Naive B cell (primary cell): ENCODE data around the gene KRTAP1-1. TPM values are rescaled to one million over a fixed set of nuclear protein-coding genes. Genes with fewer than 3 reads are reported as not detected.

Experiments
- ATAC-seq, 2 donors: fragments of 150-1000 bp; cut with Tn5 transposase; 2 replicates each; pipeline ENCODE4 v1.10.0; 2021; ENCODE audit warnings: low read depth in 2 of 2, mild to moderate bottlenecking in 2 of 2, moderate library complexity in 2 of 2
- DNase-seq: peaks from one replicate; pipeline ENCODE4 v3.0.0; 2022
- H3K27ac Mint-ChIP-seq, 6 donors: one replicate each; pipeline ENCODE4 v1.8.0; 2020 to 2022; ENCODE audit warnings: mild to moderate bottlenecking in 6 of 6, mixed read lengths in 6 of 6, moderate library complexity in 5 of 6, inconsistent platforms in 2 of 6
- H3K27me3 Mint-ChIP-seq, 3 donors: one replicate each; pipeline ENCODE4 v1.8.0; 2021 to 2022; ENCODE audit warnings: mixed read lengths in 3 of 3, mild to moderate bottlenecking in 1 of 3
- H3K36me3 Mint-ChIP-seq, 2 donors: one replicate each; pipeline ENCODE4 v1.8.0; 2020 to 2022; ENCODE audit warnings: mixed read lengths in 2 of 2, inconsistent platforms in 1 of 2, mild to moderate bottlenecking in 1 of 2
- H3K4me1 Mint-ChIP-seq, 3 donors: one replicate each; pipeline ENCODE4 v1.8.0; 2020 to 2022; ENCODE audit warnings: mixed read lengths in 3 of 3, inconsistent platforms in 1 of 3, mild to moderate bottlenecking in 1 of 3, moderate library complexity in 1 of 3
- H3K4me3 Mint-ChIP-seq, 8 donors: one replicate each; pipeline ENCODE4 v1.8.0; 2020 to 2022; ENCODE audit warnings: mild to moderate bottlenecking in 8 of 8, mixed read lengths in 8 of 8, moderate library complexity in 8 of 8, inconsistent platforms in 2 of 8
- H3K9me3 Mint-ChIP-seq, 7 donors: one replicate each; pipeline ENCODE4 v1.8.0; 2020 to 2022; ENCODE audit warnings: mixed read lengths in 7 of 7, mild to moderate bottlenecking in 5 of 7, inconsistent platforms in 2 of 7, moderate library complexity in 1 of 7
- polyA plus RNA-seq, 6 donors: library from polyadenylated mRNA; unstranded; fragments of 300-500 nt; fragmentation: Illumina TruSeq; gene quantifications; one replicate each; pipeline ENCODE4 v1.2.3, GENCODE V29; 2021; ENCODE audit warnings: low read depth in 6 of 6

The KRTAP1-1 gene
- polyA plus RNA-seq, 6 donors from 2014 or later = not detected

- Mint-ChIP-seq H3K27me3 (peaks cover 42 to 70% (median 56%) of the 10 kb centered on the region in 3 donors), H3K9me3 (peaks cover 0 to 3% (median 0%) of the 10 kb centered on the region in 7 donors), H3K36me3 (no peaks in the 10 kb centered on the region), H3K4me3 (no peak overlapping the region), H3K4me1 (no peaks in the 10 kb centered on the region), H3K27ac (no peak overlapping the region)
- DNase-seq = no peak
- no peak for ATAC-seq
These were observed 43.9 kb downstream of the KRTAP1-1 start for GRCh38 chr17:40997361-40997760.

DNA sequence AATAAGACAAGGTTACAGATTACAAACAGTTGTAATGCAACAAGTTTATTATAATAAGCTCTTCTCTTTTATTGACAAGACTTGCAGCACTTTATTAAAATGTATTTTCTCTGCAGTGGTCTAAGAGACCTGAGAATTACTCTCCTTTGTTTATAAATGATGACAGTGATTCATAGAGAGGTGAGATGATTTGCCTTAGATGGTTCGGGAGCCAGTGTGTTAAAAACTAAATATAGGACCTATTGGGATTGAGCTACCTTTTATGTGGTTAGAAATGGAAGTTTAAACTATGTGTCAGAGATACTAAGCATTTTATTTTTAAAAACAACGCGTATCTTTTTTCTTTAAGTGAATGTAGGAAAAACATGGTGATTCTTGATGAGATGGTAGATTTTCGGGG lies 44.4 kb downstream of the KRTAP1-1 start:
- Mint-ChIP-seq H3K9me3 (peaks cover 0 to 3% (median 0%) of the 10 kb centered on the region in 7 donors), H3K4me1 (no peaks in the 10 kb centered on the region), H3K36me3 (no peaks in the 10 kb centered on the region), H3K4me3 (no peak overlapping the region), H3K27ac (no peak overlapping the region), H3K27me3 (peaks cover 37 to 70% (median 62%) of the 10 kb centered on the region in 3 donors)
- ATAC-seq (no peak), DNase-seq (no peak)

DNA sequence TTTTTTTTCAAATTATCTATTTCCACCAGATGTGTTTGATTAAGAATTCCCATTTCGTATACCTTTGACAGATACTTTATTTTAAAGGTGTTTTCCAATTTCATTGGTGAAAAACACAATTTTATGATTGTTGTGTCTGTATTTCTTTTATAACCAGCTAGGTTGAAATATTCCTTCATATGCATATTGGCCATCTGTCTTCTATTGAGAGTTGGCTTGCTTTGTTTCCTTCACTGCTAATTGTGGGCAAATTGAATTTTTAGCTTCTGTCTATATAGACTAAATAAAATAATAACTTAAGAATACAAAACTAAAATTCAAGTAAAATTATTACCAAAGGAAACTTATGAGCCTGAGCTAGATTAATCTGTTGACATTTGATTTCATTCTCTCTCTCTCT lies 46.1 kb downstream of the KRTAP1-1 start:
- Mint-ChIP-seq H3K27ac (no peak overlapping the region), H3K4me3 (no peak overlapping the region), H3K27me3 (peaks cover 35 to 61% (median 56%) of the 10 kb centered on the region in 3 donors), H3K4me1 (no peaks in the 10 kb centered on the region), H3K9me3 (peaks cover 0 to 8% (median 0%) of the 10 kb centered on the region in 7 donors), H3K36me3 (no peaks in the 10 kb centered on the region)
- no peak for DNase-seq
- ATAC-seq = no peak

DNA sequence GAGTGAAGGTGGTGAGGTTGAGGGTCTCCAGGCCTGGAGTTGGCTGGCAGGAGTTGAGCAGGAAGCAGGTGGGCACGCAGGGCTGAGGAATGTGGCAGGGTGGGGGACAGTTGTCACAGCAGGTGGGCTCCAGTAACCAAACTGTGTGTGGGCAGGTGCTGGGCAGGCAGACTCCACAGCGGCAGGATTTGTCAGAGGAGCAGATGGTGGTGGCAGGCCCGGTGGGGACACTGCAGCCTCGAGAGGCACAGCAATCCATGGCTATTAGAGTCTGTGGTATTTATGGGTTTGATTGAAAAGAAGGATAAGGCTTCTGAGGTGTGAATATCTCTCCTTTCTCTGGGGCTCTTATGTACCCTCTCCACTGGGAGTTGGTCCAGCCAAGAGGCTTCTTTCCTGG lies 47.4 kb downstream of the KRTAP1-1 start, which contains the start of gene KRTAP3-3:
Gene KRTAP3-3 (minus strand): TSS at position 326 of the 400 bp plus-strand sequence. CDS start 67 bp downstream, at position 259.
- ATAC-seq (no peak), DNase-seq (no peak)
- Mint-ChIP-seq H3K4me1 (no peaks in the 10 kb centered on the region), H3K27me3 (peaks cover 35 to 52% (median 46%) of the 10 kb centered on the region in 3 donors), H3K27ac (peak within 1 kb of the TSS in 3 of 6 donors; percentile 6 to 94 (median 37)), H3K4me3 (no peak within 1 kb of the TSS), H3K36me3 (no peaks in the 10 kb centered on the region), H3K9me3 (peaks cover 0 to 5% (median 0%) of the 10 kb centered on the region in 7 donors)

- DNase-seq = no peak
- H3K27me3 Mint-ChIP-seq = peaks cover 35 to 46% (median 42%) of the 10 kb centered on the region in 3 donors
- no peaks in the 10 kb centered on the region for H3K36me3 Mint-ChIP-seq
- H3K4me1 Mint-ChIP-seq = no peaks in the 10 kb centered on the region
- no peak for ATAC-seq
- no peak overlapping the region for H3K27ac Mint-ChIP-seq
- no peak overlapping the region for H3K4me3 Mint-ChIP-seq
- H3K9me3 Mint-ChIP-seq = peaks cover 0 to 5% (median 0%) of the 10 kb centered on the region in 7 donors
These were observed 48.2 kb downstream of the KRTAP1-1 start for GRCh38 chr17:40993084-40993483.

DNA sequence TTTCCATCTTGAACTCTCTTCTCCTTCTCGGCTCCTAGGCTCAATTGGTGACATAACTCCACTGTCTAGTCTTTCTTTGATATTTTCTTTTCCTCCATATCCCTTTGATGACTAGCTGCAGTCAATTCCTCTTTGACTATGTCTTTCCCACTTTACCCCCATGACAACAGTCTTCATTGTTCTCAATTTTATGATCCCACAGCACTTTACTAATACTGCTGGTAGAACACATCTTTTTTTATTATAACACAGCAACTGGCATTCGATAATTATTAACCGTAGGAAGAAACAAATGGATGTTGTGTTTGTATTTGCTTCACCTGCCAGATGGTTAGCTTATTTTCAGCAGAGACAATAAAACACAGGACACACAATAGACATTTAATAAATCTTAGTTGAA lies 48.6 kb downstream of the KRTAP1-1 start:
- ATAC-seq (no peak), DNase-seq (no peak)
- no peak overlapping the region for H3K27ac Mint-ChIP-seq
- no peak overlapping the region for H3K4me3 Mint-ChIP-seq
- peaks cover 0 to 5% (median 0%) of the 10 kb centered on the region in 7 donors for H3K9me3 Mint-ChIP-seq
- H3K27me3 Mint-ChIP-seq = peaks cover 36 to 42% (median 41%) of the 10 kb centered on the region in 3 donors
- no peaks in the 10 kb centered on the region for H3K36me3 Mint-ChIP-seq
- peaks cover 2 to 3% (median 3%) of the 10 kb centered on the region in 3 donors for H3K4me1 Mint-ChIP-seq

Other genes starting within 250 kb of the KRTAP1-1 start
- not detected for gene KRT28, start 241.5 kb downstream of the KRTAP1-1 start, polyA plus RNA-seq
- gene KRT10, start 218.8 kb downstream of the KRTAP1-1 start, polyA plus RNA-seq = 100 to 1,000 TPM; 194 to 275 (median 232) TPM
- gene KRT12, start 174.2 kb downstream of the KRTAP1-1 start, polyA plus RNA-seq = not detected
- not detected for gene KRT20, start 156.2 kb downstream of the KRTAP1-1 start, polyA plus RNA-seq
- gene KRT23, start 103.8 kb downstream of the KRTAP1-1 start, polyA plus RNA-seq = under 1 TPM in 1 of 6 donors, not detected in 5; 0.19 TPM
- not detected for gene KRT39, start 74.5 kb downstream of the KRTAP1-1 start, polyA plus RNA-seq
- gene KRT40, start 57.1 kb downstream of the KRTAP1-1 start, polyA plus RNA-seq = not detected
- not detected for gene KRTAP3-3, start 47.3 kb downstream of the KRTAP1-1 start, polyA plus RNA-seq
- not detected for gene KRTAP3-2, start 41.5 kb downstream of the KRTAP1-1 start, polyA plus RNA-seq
- gene KRTAP3-1, start 32.3 kb downstream of the KRTAP1-1 start, polyA plus RNA-seq = not detected
- not detected for gene KRTAP1-5, start 14.2 kb downstream of the KRTAP1-1 start, polyA plus RNA-seq
- not detected for gene KRTAP1-4, start 11.3 kb downstream of the KRTAP1-1 start, polyA plus RNA-seq
- not detected for gene KRTAP1-3, start 6.6 kb downstream of the KRTAP1-1 start, polyA plus RNA-seq
- gene KRTAP2-1, start 5.9 kb upstream of the KRTAP1-1 start, polyA plus RNA-seq = not detected
- gene KRTAP2-2, start 13.8 kb upstream of the KRTAP1-1 start, polyA plus RNA-seq = not detected
- not detected for gene KRTAP2-3, start 18.7 kb upstream of the KRTAP1-1 start, polyA plus RNA-seq
- not detected for gene KRTAP2-4, start 24.4 kb upstream of the KRTAP1-1 start, polyA plus RNA-seq
- not detected for gene KRTAP4-7, start 42.7 kb upstream of the KRTAP1-1 start, polyA plus RNA-seq
- gene KRTAP4-8, start 56.7 kb upstream of the KRTAP1-1 start, polyA plus RNA-seq = not detected
- not detected for gene KRTAP4-16, start 60.8 kb upstream of the KRTAP1-1 start, polyA plus RNA-seq
- gene KRTAP4-9, start 63.9 kb upstream of the KRTAP1-1 start, polyA plus RNA-seq = not detected
- not detected for gene KRTAP4-11, start 76.9 kb upstream of the KRTAP1-1 start, polyA plus RNA-seq
- 1 to 10 TPM in 2 of 6 donors, under 1 TPM in 2, not detected in 2; 0.30 to 3.3 (median 1.3) TPM for gene KRTAP4-12, start 82.7 kb upstream of the KRTAP1-1 start, polyA plus RNA-seq
- 1 to 10 TPM in 2 of 6 donors, not detected in 4; 1.6 to 2.0 TPM for gene KRTAP4-6, start 99.1 kb upstream of the KRTAP1-1 start, polyA plus RNA-seq
- gene KRTAP4-5, start 108.4 kb upstream of the KRTAP1-1 start, polyA plus RNA-seq = not detected
- not detected for gene KRTAP4-4, start 119.3 kb upstream of the KRTAP1-1 start, polyA plus RNA-seq
- gene KRTAP4-3, start 126.8 kb upstream of the KRTAP1-1 start, polyA plus RNA-seq = not detected
- not detected for gene KRTAP4-2, start 136.8 kb upstream of the KRTAP1-1 start, polyA plus RNA-seq
- gene KRTAP4-1, start 143.5 kb upstream of the KRTAP1-1 start, polyA plus RNA-seq = not detected
- gene KRTAP9-1, start 148.4 kb upstream of the KRTAP1-1 start, polyA plus RNA-seq = not detected
- not detected for gene KRTAP9-2, start 185.2 kb upstream of the KRTAP1-1 start, polyA plus RNA-seq
- not detected for gene KRTAP9-3, start 191.0 kb upstream of the KRTAP1-1 start, polyA plus RNA-seq
- not detected for gene KRTAP9-8, start 196.5 kb upstream of the KRTAP1-1 start, polyA plus RNA-seq
- not detected for gene KRTAP9-4, start 208.2 kb upstream of the KRTAP1-1 start, polyA plus RNA-seq
- gene KRTAP9-9, start 213.9 kb upstream of the KRTAP1-1 start, polyA plus RNA-seq = not detected
- not detected for gene KRTAP9-6, start 223.9 kb upstream of the KRTAP1-1 start, polyA plus RNA-seq
- not detected for gene KRTAP9-7, start 234.2 kb upstream of the KRTAP1-1 start, polyA plus RNA-seq